HepG2 (cell line): ENCODE results near the gene KISS1R. TPM values are rescaled to one million over a fixed set of nuclear protein-coding genes. Genes with fewer than 3 reads are reported as not detected.

Experiments used
- ARNT2 ChIP-seq: sonication (generic); formaldehyde crosslinking; IDR thresholded peaks from 2 replicates; pipeline ENCODE4 v1.8.0; 2022; ENCODE audit warnings: mild to moderate bottlenecking, low read depth, missing genetic modification reagents, moderate library complexity
- FOXK1 ChIP-seq: sonication (generic); formaldehyde crosslinking; IDR thresholded peaks from 2 replicates; pipeline ENCODE4 v1.4.0; 2020; ENCODE audit warnings: low read depth, missing genetic modification reagents, borderline replicate concordance
- KLF13 ChIP-seq: sonication (generic); formaldehyde crosslinking; IDR thresholded peaks from 2 replicates; pipeline ENCODE4 v1.4.0; 2020; ENCODE audit warnings: mild to moderate bottlenecking, missing genetic modification reagents
- LCORL ChIP-seq, 2 experiments: fragments of 450-650 bp in 1 of 2; sonication (generic) in 1 of 2; formaldehyde crosslinking in 1 of 2; IDR thresholded peaks; 2 replicates each; pipeline versions ENCODE4 v1.5.0 to v1.6.1; 2017 to 2020; ENCODE audit warnings: antibody characterized with exemption in 1 of 2, missing genetic modification reagents in 1 of 2
- NFRKB ChIP-seq: fragments of 450-650 bp; IDR thresholded peaks from 2 replicates; pipeline ENCODE4 v1.6.1; 2017
- ZMAT3 ChIP-seq: sonication (generic); formaldehyde crosslinking; conservative IDR thresholded peaks from 2 replicates; pipeline ENCODE4 v1.7.0; 2021; ENCODE audit warnings: missing genetic modification reagents
- ZNF607 ChIP-seq: sonication (generic); formaldehyde crosslinking; IDR thresholded peaks from 2 replicates; pipeline ENCODE4 v1.5.1; 2020; ENCODE audit warnings: missing genetic modification reagents, mild to moderate bottlenecking, borderline replicate concordance
- polyA plus RNA-seq, 8 experiments: library from polyadenylated mRNA; depleted of rRNA in 3 of 8; stranded (reverse) in 7 of 8; unstranded in 1 of 8; fragments of >200 nt; fragmentation: Illumina TruSeq in 4 of 8; extraction: Trizol in 4 of 8; gene quantifications; 2 replicates each; pipeline versions ENCODE4 v1.2.1 to v1.2.3, GENCODE V29; 2011 to 2016; ENCODE audit warnings: low read depth in 4 of 8, missing spikeins in 1 of 8, mixed read lengths in 1 of 8; ENCODE audit not compliant: insufficient read depth in 1 of 8
- total RNA-seq, 5 experiments: library from RNA; depleted of rRNA; stranded (reverse); fragments of >200 nt; fragmentation: Illumina TruSeq; extraction: Trizol; gene quantifications; 2 replicates each; pipeline ENCODE4 v1.2.3, GENCODE V29; 2016; ENCODE audit warnings: low read depth in 1 of 5
- TF ChIP-seq, protein P1 (sequence below): sonication (generic); formaldehyde crosslinking; IDR thresholded peaks from one replicate; pipeline ENCODE4 v1.5.1; 2020; ENCODE audit warnings: mild to moderate bottlenecking, missing genetic modification reagents; ENCODE audit errors: not compliant biosample characterization
- TF ChIP-seq, protein P2 (sequence below): sonication (generic); formaldehyde crosslinking; IDR thresholded peaks from 2 replicates; pipeline ENCODE4 v1.5.1; 2020; ENCODE audit warnings: mild to moderate bottlenecking, missing genetic modification reagents, borderline replicate concordance
- TF ChIP-seq, protein P3 (sequence below): sonication (generic); formaldehyde crosslinking; IDR thresholded peaks from 2 replicates; pipeline ENCODE4 v1.4.0; 2020; ENCODE audit warnings: missing genetic modification reagents, low read depth, mild to moderate bottlenecking, borderline replicate concordance

The KISS1R gene
- total and polyA plus RNA-seq, 2 of the 13 experiments (the other 11 are each of a cell fraction or from before 2014, with no cell fraction given): 1.1 to 10.2 TPM

DNA sequence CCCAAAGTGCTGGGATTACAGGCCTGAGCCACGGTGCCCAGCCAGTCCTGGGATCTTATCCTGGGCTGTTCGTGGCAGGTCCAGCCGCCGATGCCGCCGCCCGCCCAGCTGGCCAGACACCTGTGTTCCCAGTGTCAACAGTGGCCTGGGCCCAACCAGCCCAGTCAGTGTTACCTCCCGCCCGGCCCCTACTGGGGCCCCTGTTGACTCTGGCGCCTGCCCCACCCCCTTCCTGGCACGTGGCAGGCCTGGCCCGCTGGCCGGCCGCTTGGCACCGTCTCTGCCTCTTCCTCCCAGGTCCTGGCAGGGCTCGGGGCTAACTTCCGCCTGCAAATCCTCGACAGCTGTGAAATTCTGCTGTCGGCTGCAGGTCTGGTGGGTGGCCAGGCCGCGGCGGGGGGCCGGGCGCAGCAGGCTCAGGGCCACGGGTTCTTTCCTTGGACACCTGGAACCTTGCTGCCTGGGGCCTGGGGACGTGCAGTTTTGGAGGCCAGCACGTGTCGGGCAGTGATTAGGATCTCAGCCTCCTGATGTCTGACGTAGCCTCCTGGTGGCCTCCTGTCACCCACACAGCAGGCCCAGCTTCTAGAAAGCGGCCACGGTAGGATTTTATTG lies 17.8 kb downstream of the KISS1R start (continued):
- TF ChIP-seq, protein P1, sequence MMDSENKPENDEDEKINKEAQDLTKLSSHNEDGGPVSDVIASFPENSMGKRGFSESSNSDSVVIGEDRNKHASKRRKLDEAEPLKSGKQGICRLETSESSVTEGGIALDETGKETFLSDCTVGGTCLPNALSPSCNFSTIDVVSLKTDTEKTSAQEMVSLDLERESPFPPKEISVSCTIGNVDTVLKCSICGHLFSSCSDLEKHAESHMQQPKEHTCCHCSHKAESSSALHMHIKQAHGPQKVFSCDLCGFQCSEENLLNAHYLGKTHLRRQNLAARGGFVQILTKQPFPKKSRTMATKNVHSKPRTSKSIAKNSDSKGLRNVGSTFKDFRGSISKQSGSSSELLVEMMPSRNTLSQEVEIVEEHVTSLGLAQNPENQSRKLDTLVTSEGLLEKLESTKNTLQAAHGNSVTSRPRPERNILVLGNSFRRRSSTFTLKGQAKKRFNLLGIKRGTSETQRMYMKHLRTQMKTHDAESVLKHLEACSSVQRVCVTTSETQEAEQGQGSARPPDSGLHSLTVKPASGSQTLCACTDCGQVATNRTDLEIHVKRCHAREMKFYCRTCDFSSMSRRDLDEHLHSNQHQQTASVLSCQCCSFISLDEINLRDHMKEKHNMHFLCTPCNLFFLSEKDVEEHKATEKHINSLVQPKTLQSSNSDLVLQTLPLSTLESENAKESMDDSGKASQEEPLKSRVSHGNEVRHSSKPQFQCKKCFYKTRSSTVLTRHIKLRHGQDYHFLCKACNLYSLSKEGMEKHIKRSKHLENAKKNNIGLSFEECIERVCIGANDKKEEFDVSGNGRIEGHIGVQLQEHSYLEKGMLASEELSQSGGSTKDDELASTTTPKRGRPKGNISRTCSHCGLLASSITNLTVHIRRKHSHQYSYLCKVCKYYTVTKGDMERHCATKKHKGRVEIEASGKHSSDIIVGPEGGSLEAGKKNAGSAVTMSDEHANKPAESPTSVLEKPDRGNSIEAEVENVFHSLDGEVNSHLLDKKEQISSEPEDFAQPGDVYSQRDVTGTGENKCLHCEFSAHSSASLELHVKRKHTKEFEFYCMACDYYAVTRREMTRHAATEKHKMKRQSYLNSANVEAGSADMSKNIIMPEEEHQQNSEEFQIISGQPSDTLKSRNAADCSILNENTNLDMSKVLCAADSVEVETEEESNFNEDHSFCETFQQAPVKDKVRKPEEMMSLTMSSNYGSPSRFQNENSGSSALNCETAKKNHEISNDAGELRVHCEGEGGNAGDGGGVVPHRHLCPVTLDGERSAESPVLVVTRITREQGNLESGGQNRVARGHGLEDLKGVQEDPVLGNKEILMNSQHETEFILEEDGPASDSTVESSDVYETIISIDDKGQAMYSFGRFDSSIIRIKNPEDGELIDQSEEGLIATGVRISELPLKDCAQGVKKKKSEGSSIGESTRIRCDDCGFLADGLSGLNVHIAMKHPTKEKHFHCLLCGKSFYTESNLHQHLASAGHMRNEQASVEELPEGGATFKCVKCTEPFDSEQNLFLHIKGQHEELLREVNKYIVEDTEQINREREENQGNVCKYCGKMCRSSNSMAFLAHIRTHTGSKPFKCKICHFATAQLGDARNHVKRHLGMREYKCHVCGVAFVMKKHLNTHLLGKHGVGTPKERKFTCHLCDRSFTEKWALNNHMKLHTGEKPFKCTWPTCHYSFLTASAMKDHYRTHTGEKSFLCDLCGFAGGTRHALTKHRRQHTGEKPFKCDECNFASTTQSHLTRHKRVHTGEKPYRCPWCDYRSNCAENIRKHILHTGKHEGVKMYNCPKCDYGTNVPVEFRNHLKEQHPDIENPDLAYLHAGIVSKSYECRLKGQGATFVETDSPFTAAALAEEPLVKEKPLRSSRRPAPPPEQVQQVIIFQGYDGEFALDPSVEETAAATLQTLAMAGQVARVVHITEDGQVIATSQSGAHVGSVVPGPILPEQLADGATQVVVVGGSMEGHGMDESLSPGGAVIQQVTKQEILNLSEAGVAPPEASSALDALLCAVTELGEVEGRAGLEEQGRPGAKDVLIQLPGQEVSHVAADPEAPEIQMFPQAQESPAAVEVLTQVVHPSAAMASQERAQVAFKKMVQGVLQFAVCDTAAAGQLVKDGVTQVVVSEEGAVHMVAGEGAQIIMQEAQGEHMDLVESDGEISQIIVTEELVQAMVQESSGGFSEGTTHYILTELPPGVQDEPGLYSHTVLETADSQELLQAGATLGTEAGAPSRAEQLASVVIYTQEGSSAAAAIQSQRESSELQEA (CRISPR knock-in tag): peak; percentile 37
- TF ChIP-seq FOXK1 (CRISPR knock-in tag) (peak; percentile 98), ARNT2 (CRISPR knock-in tag) (peak; percentile 94; the same call in 1 of the 2 replicates), ZMAT3 (CRISPR knock-in tag) (peak; percentile 98), KLF13 (CRISPR knock-in tag) (no peak), NFRKB (no peak), ZNF607 (CRISPR knock-in tag) (peak; percentile 85; the same call in 1 of the 2 replicates), LCORL (IDR thresholded peaks at IDR 0.05) (no peak), LCORL (CRISPR knock-in tag; IDR thresholded peaks at IDR 0.05) (peak; percentile 97)
- TF ChIP-seq, protein P2, sequence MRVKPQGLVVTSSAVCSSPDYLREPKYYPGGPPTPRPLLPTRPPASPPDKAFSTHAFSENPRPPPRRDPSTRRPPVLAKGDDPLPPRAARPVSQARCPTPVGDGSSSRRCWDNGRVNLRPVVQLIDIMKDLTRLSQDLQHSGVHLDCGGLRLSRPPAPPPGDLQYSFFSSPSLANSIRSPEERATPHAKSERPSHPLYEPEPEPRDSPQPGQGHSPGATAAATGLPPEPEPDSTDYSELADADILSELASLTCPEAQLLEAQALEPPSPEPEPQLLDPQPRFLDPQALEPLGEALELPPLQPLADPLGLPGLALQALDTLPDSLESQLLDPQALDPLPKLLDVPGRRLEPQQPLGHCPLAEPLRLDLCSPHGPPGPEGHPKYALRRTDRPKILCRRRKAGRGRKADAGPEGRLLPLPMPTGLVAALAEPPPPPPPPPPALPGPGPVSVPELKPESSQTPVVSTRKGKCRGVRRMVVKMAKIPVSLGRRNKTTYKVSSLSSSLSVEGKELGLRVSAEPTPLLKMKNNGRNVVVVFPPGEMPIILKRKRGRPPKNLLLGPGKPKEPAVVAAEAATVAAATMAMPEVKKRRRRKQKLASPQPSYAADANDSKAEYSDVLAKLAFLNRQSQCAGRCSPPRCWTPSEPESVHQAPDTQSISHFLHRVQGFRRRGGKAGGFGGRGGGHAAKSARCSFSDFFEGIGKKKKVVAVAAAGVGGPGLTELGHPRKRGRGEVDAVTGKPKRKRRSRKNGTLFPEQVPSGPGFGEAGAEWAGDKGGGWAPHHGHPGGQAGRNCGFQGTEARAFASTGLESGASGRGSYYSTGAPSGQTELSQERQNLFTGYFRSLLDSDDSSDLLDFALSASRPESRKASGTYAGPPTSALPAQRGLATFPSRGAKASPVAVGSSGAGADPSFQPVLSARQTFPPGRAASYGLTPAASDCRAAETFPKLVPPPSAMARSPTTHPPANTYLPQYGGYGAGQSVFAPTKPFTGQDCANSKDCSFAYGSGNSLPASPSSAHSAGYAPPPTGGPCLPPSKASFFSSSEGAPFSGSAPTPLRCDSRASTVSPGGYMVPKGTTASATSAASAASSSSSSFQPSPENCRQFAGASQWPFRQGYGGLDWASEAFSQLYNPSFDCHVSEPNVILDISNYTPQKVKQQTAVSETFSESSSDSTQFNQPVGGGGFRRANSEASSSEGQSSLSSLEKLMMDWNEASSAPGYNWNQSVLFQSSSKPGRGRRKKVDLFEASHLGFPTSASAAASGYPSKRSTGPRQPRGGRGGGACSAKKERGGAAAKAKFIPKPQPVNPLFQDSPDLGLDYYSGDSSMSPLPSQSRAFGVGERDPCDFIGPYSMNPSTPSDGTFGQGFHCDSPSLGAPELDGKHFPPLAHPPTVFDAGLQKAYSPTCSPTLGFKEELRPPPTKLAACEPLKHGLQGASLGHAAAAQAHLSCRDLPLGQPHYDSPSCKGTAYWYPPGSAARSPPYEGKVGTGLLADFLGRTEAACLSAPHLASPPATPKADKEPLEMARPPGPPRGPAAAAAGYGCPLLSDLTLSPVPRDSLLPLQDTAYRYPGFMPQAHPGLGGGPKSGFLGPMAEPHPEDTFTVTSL: peak; percentile 19; the same call in 1 of the 2 replicates
- TF ChIP-seq, protein P3, sequence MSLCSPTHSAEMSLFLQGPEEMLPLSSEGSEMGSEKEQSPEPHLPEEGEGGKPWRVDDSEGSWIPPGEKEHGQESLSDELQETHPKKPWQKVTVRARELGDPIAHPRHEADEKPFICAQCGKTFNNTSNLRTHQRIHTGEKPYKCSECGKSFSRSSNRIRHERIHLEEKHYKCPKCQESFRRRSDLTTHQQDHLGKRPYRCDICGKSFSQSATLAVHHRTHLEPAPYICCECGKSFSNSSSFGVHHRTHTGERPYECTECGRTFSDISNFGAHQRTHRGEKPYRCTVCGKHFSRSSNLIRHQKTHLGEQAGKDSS (CRISPR knock-in tag): peak; percentile 75; the same call in 1 of the 2 replicates
